ENCODE data around the gene MAML3.

- no peak for TF ChIP-seq FOXM1 (IDR thresholded peaks at IDR 0.05; ENCODE audit: borderline replicate concordance)
- no peak for TF ChIP-seq FOXA1 (IDR thresholded peaks at IDR 0.05)
- TF ChIP-seq CTBP1 (IDR thresholded peaks at IDR 0.05; ENCODE audit: borderline replicate concordance) = no peak
- no peak for TF ChIP-seq NFRKB (IDR thresholded peaks at IDR 0.05)
- no peak for TF ChIP-seq FOXK2 (IDR thresholded peaks at IDR 0.05)
- TF ChIP-seq PKNOX1 (IDR thresholded peaks at IDR 0.05) = no peak
- no peak for TF ChIP-seq ARNT (IDR thresholded peaks at IDR 0.05)
- TF ChIP-seq BHLHE40 (IDR thresholded peaks at IDR 0.05; ENCODE audit: borderline replicate concordance) = no peak
- no peak for TF ChIP-seq SP1 (IDR thresholded peaks at IDR 0.05)
- no peak for TF ChIP-seq TARDBP (IDR thresholded peaks at IDR 0.05)
- TF ChIP-seq L3MBTL2 (conservative IDR thresholded peaks at IDR 0.05) = no peak
Measured at GRCh38 chr4:139744232-139744631, 409.8 kb downstream of the MAML3 start.
